WI38 (cell line): ENCODE measurements around the gene CDKN2B.
A peak's percentile ranks its signal among the peaks of the same experiment; 100 is the strongest.

Experiments
- H3K4me3 ChIP-seq: 2 replicates; pipeline ENCODE4 v1.5.1; 2011; ENCODE audit warnings: low read depth, mild to moderate bottlenecking, control low read depth, low read length
- CTCF ChIP-seq: IDR thresholded peaks from 2 replicates; pipeline ENCODE4 v1.5.1; 2012; ENCODE audit warnings: low read depth, mild to moderate bottlenecking, control low read depth, low read length

CDKN2B gene

GRCh38 chr9:22002038-22002437, 7.1 kb downstream of the CDKN2B start:
- TF ChIP-seq CTCF: no peak
- no peak overlapping the region for H3K4me3 ChIP-seq

- H3K4me3 ChIP-seq: no peak overlapping the region
- TF ChIP-seq CTCF: no peak
These were observed 11.1 kb downstream of the CDKN2B start for GRCh38 chr9:21998026-21998425.

GRCh38 chr9:21997480-21997879, 11.6 kb downstream of the CDKN2B start:
- no peak overlapping the region for H3K4me3 ChIP-seq
- no peak for TF ChIP-seq CTCF

DNA sequence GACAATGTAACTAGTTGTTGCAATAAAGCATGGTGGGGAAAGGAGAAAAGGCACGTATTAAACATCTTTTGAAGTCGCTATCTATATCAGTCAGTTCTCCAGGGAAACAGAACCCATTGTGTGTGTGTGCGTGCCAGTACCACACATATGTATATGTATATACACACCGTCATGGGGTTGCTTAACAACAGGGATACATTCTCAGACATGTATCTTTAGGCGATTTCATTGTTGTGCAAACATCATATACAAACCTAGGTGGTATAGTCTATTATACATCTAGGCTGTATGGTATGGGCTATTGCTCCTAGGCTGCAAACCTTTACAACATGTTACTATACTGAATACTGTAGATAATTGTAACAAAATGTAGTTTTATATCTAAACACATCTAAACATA, 12.2 kb downstream of the CDKN2B start:
- H3K4me3 ChIP-seq: no peak overlapping the region
- TF ChIP-seq CTCF: no peak

DNA sequence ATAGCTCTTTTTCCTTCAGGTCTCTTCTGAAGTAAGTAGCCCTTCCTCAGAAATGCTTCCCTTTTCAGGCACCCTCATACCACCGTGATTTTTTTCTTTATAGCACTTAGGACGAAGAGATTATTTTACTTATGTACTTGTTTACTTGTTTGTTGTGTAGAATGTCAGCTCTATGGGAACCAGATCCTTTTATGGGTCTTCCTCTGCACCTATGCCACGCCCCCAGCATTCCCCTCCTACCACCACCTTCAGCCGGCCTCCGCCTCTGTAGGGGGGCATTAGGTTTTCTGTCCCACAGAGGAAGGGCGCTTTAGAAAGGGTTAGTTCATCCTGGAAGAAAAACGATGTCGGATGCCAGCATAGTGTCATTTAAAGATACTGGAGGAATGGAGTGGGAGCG, 12.7 kb downstream of the CDKN2B start:
- peak overlapping the region; percentile 93 for H3K4me3 ChIP-seq
- TF ChIP-seq CTCF: no peak

DNA sequence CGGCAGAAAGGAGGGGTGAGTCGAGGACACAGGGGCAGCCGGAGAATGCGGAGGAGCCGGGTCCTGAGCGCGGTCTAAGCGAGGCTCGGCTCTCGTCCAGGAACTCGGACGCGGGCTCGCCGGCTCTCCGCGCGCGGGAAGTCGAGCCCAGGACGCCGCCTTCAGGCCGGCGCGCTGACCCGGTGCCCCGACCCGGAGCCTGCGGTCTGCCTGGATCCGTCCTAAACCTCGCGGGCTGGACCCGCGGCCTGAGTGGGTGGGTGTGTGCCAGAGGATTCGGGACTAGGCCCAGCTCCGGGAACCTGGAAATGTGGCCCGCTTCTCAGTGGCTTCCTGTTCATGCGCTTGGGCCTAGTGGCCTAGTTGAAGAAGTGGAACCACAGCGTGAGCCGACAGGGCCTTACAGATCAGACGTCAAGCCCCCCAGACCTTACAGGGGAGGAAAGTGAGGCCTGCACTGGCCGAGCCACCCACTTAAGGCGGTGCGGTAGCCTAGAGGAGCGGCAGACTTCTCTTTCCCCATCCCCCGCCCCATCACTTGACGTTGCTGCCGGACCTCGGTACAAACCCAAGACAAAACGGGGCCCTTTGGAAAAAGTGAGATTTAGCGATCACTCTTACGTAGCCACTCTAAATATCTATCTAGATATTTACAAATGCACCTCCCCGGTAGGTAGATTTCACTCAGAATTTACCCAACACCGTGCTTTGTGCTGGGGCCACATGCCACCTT, 13.3 kb downstream of the CDKN2B start:
- peak overlapping the region; percentile 93 for H3K4me3 ChIP-seq
- TF ChIP-seq CTCF: peak; percentile 39; the same call in 1 of the 2 replicates

GRCh38 chr9:21995006-21995665, 14.0 kb downstream of the CDKN2B start:
- peak overlapping the region; percentile 93 for H3K4me3 ChIP-seq
- TF ChIP-seq CTCF: no peak
